A673 (cell line): ENCODE measurements around the gene MMEL1. TPM values are rescaled to one million over a fixed set of nuclear protein-coding genes. Genes with fewer than 3 reads are reported as not detected.
"Not testable (repeated sequence)": the region's sequence is repeated elsewhere in the genome, so short reads cannot be mapped to it uniquely, and the experiment has no call there.

Experiments used
- BruUV-seq: library from RNA; stranded (reverse); fragments of 400-500 nt; replicated peaks from 2 replicates; lab custom pipeline; 2021; lab: Mats Ljungman, UMichigan
- CTCF ChIA-PET: fragments of 300-600 bp; sonication (Branson Sonifier 250); formaldehyde crosslinking; loops from one replicate; lab custom pipeline; 2022; ENCODE audit warnings: antibody characterized with exemption; lab: Charles Lee
- POLR2A ChIA-PET: fragments of 300-600 bp; sonication (Branson Sonifier 250); formaldehyde crosslinking; loops from one replicate; lab custom pipeline; 2022; ENCODE audit warnings: antibody characterized with exemption; ENCODE audit not compliant: low non-redundant PET; lab: Charles Lee
- DNase-seq: peaks from one replicate; pipeline ENCODE4 v3.0.0-alpha.2; 2015; ENCODE audit warnings: low spot score
- H3K27ac ChIP-seq: fragments of 200-600 bp; sonication (generic); 2 replicates; pipeline ENCODE4 v1.5.1; 2016; ENCODE audit warnings: mixed run types, low read depth, mild to moderate bottlenecking, mixed read lengths, antibody characterized with exemption, low read length; ENCODE audit not compliant: poor library complexity, severe bottlenecking
- H3K27me3 ChIP-seq: fragments of 200-600 bp; sonication (generic); replicated peaks from 2 replicates; pipeline ENCODE4 v1.6.1; 2017; ENCODE audit warnings: mixed run types, low read depth, mild to moderate bottlenecking, mixed read lengths, antibody characterized with exemption, low read length; ENCODE audit not compliant: insufficient read depth, poor library complexity
- H3K36me3 ChIP-seq: fragments of 200-600 bp; sonication (generic); 2 replicates; pipeline ENCODE4 v1.6.1; 2016; ENCODE audit warnings: mixed run types, mild to moderate bottlenecking, mixed read lengths, antibody characterized with exemption, low read length; ENCODE audit not compliant: insufficient read depth, poor library complexity, severe bottlenecking
- H3K4me1 ChIP-seq: fragments of 200-600 bp; sonication (generic); 2 replicates; pipeline ENCODE4 v1.6.1; 2017; ENCODE audit warnings: mixed run types, mild to moderate bottlenecking, mixed read lengths, antibody characterized with exemption, low read length; ENCODE audit not compliant: insufficient read depth, poor library complexity, severe bottlenecking
- H3K4me3 ChIP-seq: fragments of 200-600 bp; sonication (generic); 2 replicates; pipeline ENCODE4 v1.5.1; 2016; ENCODE audit warnings: low read depth, mixed run types, mild to moderate bottlenecking, mixed read lengths, low read length; ENCODE audit not compliant: poor library complexity, severe bottlenecking
- H3K9me3 ChIP-seq: fragments of 200-600 bp; sonication (generic); 2 replicates; pipeline ENCODE4 v1.6.1; 2016; ENCODE audit warnings: mixed run types, low read depth, mild to moderate bottlenecking, mixed read lengths, antibody characterized with exemption, low read length; ENCODE audit not compliant: poor library complexity, severe bottlenecking
- intact Hi-C: fragments of 100-400 bp; cut with micrococcal nuclease; formaldehyde crosslinking; loops from one replicate; pipeline ENCODE4 v1.10.0; 2022; ENCODE audit not compliant: unreplicated experiment
- total RNA-seq: library from RNA; stranded (reverse); gene quantifications from 2 replicates; pipeline ENCODE4 v1.2.3, GENCODE V29; 2021

Gene MMEL1
- total RNA-seq, 1 experiment from 2014 or later: not detected

- H3K4me3 ChIP-seq, H3K27ac ChIP-seq, H3K36me3 ChIP-seq, POLR2A ChIA-PET, intact Hi-C loops, H3K27me3 ChIP-seq, DNase-seq, CTCF ChIA-PET, H3K4me1 ChIP-seq, BruUV-seq: not testable (repeated sequence)
- peaks cover 34% of the 10 kb centered on the region for H3K9me3 ChIP-seq
Observed at GRCh38 chr1:2655598-2656434, 23.0 kb upstream of the MMEL1 start.

GRCh38 chr1:2654443-2654948 is 21.7 kb upstream of the MMEL1 start:
- intact Hi-C loops, DNase-seq, H3K36me3 ChIP-seq, H3K27ac ChIP-seq, H3K27me3 ChIP-seq, H3K4me1 ChIP-seq, POLR2A ChIA-PET, H3K4me3 ChIP-seq, CTCF ChIA-PET, BruUV-seq: not testable (repeated sequence)
- peaks cover 34% of the 10 kb centered on the region for H3K9me3 ChIP-seq

GRCh38 chr1:2653741-2654442 is 21.1 kb upstream of the MMEL1 start:
- POLR2A ChIA-PET, CTCF ChIA-PET, H3K27me3 ChIP-seq, H3K4me3 ChIP-seq, H3K4me1 ChIP-seq, DNase-seq, intact Hi-C loops, BruUV-seq, H3K27ac ChIP-seq, H3K36me3 ChIP-seq: not testable (repeated sequence)
- H3K9me3 ChIP-seq: peaks cover 34% of the 10 kb centered on the region

GRCh38 chr1:2652926-2653571 is 20.2 kb upstream of the MMEL1 start:
- H3K4me3 ChIP-seq, POLR2A ChIA-PET, H3K27ac ChIP-seq, BruUV-seq, H3K36me3 ChIP-seq, DNase-seq, H3K27me3 ChIP-seq, CTCF ChIA-PET, intact Hi-C loops, H3K4me1 ChIP-seq: not testable (repeated sequence)
- peaks cover 35% of the 10 kb centered on the region for H3K9me3 ChIP-seq

GRCh38 chr1:2652152-2652925 is 19.5 kb upstream of the MMEL1 start:
- DNase-seq, POLR2A ChIA-PET, BruUV-seq, H3K27ac ChIP-seq, CTCF ChIA-PET, H3K27me3 ChIP-seq, H3K36me3 ChIP-seq, H3K4me1 ChIP-seq, intact Hi-C loops, H3K4me3 ChIP-seq: not testable (repeated sequence)
- peaks cover 36% of the 10 kb centered on the region for H3K9me3 ChIP-seq
